HG02970 (cell line): ENCODE results near the gene DHX57.
"Not testable (repeated sequence)": the region's sequence is repeated elsewhere in the genome, so short reads cannot be mapped to it uniquely, and the experiment has no call there.

Experiments used
- ATAC-seq: cut with Tn5 transposase; IDR thresholded peaks from one replicate; pipeline ENCODE4 v1.9.1; 2021; ENCODE audit warnings: mild to moderate bottlenecking, moderate library complexity, moderate number of reproducible peaks; ENCODE audit not compliant: unreplicated experiment, low FRiP score

DHX57 gene

GRCh38 chr2:38806015-38806732, 69.6 kb downstream of the DHX57 start:
- no peak for ATAC-seq

- no peak for ATAC-seq
These were observed 77.8 kb downstream of the DHX57 start for GRCh38 chr2:38797953-38798352.

GRCh38 chr2:38797250-38797676, 78.5 kb downstream of the DHX57 start:
- no peak for ATAC-seq

GRCh38 chr2:38795016-38795415, 80.7 kb downstream of the DHX57 start:
- not testable (repeated sequence) for ATAC-seq

GRCh38 chr2:38794235-38794946, 81.3 kb downstream of the DHX57 start:
- ATAC-seq: no peak

- ATAC-seq: no peak
These were observed 82.2 kb downstream of the DHX57 start for GRCh38 chr2:38793511-38793910.

GRCh38 chr2:38792751-38793150, 83.0 kb downstream of the DHX57 start:
- no peak for ATAC-seq

- not testable (repeated sequence) for ATAC-seq
These were observed 83.4 kb downstream of the DHX57 start for GRCh38 chr2:38792321-38792720.

- no peak for ATAC-seq
These were observed 84.0 kb downstream of the DHX57 start for GRCh38 chr2:38791744-38792143.

- ATAC-seq: no peak
These were observed 86.0 kb downstream of the DHX57 start for GRCh38 chr2:38789691-38790090.

GRCh38 chr2:38788306-38788705, 87.4 kb downstream of the DHX57 start:
- no peak for ATAC-seq

- ATAC-seq: no peak
These were observed 92.1 kb downstream of the DHX57 start for GRCh38 chr2:38783586-38783985.

- no peak for ATAC-seq
These were observed 97.0 kb downstream of the DHX57 start for GRCh38 chr2:38778687-38779082.

- no peak for ATAC-seq
These were observed 99.2 kb downstream of the DHX57 start for GRCh38 chr2:38776531-38776930.

GRCh38 chr2:38775921-38776225, 99.9 kb downstream of the DHX57 start:
- no peak for ATAC-seq

- no peak for ATAC-seq
These were observed 100.4 kb downstream of the DHX57 start for GRCh38 chr2:38775097-38775920.

GRCh38 chr2:38771632-38772031, 104.1 kb downstream of the DHX57 start:
- no peak for ATAC-seq

GRCh38 chr2:38765551-38765950, 110.2 kb downstream of the DHX57 start:
- ATAC-seq: no peak

- no peak for ATAC-seq
These were observed 110.6 kb downstream of the DHX57 start for GRCh38 chr2:38765149-38765548.

GRCh38 chr2:38763728-38764127, 112.0 kb downstream of the DHX57 start:
- ATAC-seq: no peak

- no peak for ATAC-seq
These were observed 112.5 kb downstream of the DHX57 start for GRCh38 chr2:38763228-38763627.
